HG03439 (cell line): ENCODE data around the gene SUSD5.

Source experiments
- ATAC-seq: cut with Tn5 transposase; IDR thresholded peaks from one replicate; pipeline ENCODE4 v1.9.1; 2021; ENCODE audit warnings: mild to moderate bottlenecking, moderate library complexity; ENCODE audit not compliant: unreplicated experiment

The SUSD5 gene

GRCh38 chr3:33218446-33219174, at the start of gene SUSD5:
TSS of gene SUSD5 (minus strand) at chr3:33218810. CDS start at chr3:33218797, 13 bp downstream.
- ATAC-seq: no peak

GRCh38 chr3:33260104-33260503, 41.5 kb upstream of the SUSD5 start:
- no peak for ATAC-seq

- ATAC-seq: no peak
Observed at GRCh38 chr3:33256249-33256648, 37.6 kb upstream of the SUSD5 start.

GRCh38 chr3:33250712-33251111, 32.1 kb upstream of the SUSD5 start:
- ATAC-seq: no peak

- ATAC-seq: no peak
Observed at GRCh38 chr3:33246786-33247185, 28.2 kb upstream of the SUSD5 start.

GRCh38 chr3:33240261-33240660, 21.7 kb upstream of the SUSD5 start:
- no peak for ATAC-seq

GRCh38 chr3:33238923-33239322, 20.3 kb upstream of the SUSD5 start:
- ATAC-seq: no peak

GRCh38 chr3:33237439-33237838, 18.8 kb upstream of the SUSD5 start:
- ATAC-seq: no peak

GRCh38 chr3:33236005-33236404, 17.4 kb upstream of the SUSD5 start:
- no peak for ATAC-seq

GRCh38 chr3:33233884-33234283, 15.3 kb upstream of the SUSD5 start:
- ATAC-seq: no peak

- ATAC-seq: no peak
Observed at GRCh38 chr3:33231756-33232465, 13.3 kb upstream of the SUSD5 start.

GRCh38 chr3:33229947-33230346, 11.3 kb upstream of the SUSD5 start:
- no peak for ATAC-seq

GRCh38 chr3:33229066-33229465, 10.5 kb upstream of the SUSD5 start:
- ATAC-seq: no peak

- ATAC-seq: no peak
Observed at GRCh38 chr3:33221241-33221640, 2.6 kb upstream of the SUSD5 start.

GRCh38 chr3:33219175-33219487, 521 bp upstream of the SUSD5 start:
- no peak for ATAC-seq

GRCh38 chr3:33217866-33218445, 654 bp downstream of the SUSD5 start:
- ATAC-seq: no peak

GRCh38 chr3:33215739-33216138, 2.9 kb downstream of the SUSD5 start:
- no peak for ATAC-seq

GRCh38 chr3:33212406-33212805, 6.2 kb downstream of the SUSD5 start:
- no peak for ATAC-seq

- ATAC-seq: no peak
Observed at GRCh38 chr3:33211444-33211843, 7.2 kb downstream of the SUSD5 start.

GRCh38 chr3:33209357-33209756, 9.3 kb downstream of the SUSD5 start:
- ATAC-seq: no peak

GRCh38 chr3:33202711-33203457, 15.7 kb downstream of the SUSD5 start:
- ATAC-seq: no peak

GRCh38 chr3:33201195-33201594, 17.4 kb downstream of the SUSD5 start:
- no peak for ATAC-seq
